ENCODE measurements around the gene ASB1.
A peak's percentile ranks its signal among the peaks of the same experiment; 100 is the strongest.

Gene ASB1

GRCh38 chr2:238473523-238473922 is 46.8 kb downstream of the ASB1 start:
- DNase-seq: no peak

DNA sequence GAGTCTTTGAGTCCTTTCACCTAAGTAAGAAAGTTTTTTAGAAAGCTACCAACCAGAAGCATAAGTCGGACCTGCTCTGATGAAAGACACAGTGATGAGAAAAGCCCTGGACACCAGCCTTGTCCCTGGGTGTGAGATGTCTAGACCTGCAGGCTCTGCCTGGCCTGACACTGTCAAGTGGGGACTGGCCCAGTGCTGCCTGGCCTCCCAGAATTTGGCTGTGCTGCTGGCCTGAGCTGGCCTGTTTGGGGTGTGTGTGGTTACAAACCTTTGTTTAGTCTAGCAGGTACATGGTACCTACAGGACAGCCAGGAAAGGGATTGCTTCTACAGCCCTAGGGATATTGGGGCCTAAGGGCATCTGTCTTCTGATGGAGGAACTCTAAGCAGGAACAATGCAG is 48.3 kb downstream of the ASB1 start:
- DNase-seq: no peak

GRCh38 chr2:238475566-238475965 is 48.8 kb downstream of the ASB1 start:
- DNase-seq: no peak

GRCh38 chr2:238476258-238476657 is 49.5 kb downstream of the ASB1 start:
- DNase-seq: no peak

DNA sequence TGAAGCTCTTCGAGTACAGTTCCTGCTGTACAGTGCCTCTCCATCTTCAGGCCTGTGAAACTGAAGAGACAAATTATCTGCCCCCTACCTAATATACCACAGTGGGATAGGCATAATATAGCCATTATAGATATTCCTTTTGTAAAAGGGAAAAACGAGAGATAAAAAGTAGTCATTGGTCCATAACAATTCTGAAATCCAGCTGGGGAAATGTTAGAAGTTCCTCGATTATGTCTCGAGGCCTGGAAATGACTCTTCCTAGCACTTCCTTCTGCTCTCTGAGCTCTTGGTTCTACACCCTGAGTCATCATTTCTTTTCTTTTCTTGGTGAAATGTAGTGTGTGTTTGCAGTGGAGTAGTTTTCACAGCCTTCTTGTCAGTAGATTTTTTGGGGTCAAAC is 51.5 kb downstream of the ASB1 start:
- no peak for DNase-seq

DNA sequence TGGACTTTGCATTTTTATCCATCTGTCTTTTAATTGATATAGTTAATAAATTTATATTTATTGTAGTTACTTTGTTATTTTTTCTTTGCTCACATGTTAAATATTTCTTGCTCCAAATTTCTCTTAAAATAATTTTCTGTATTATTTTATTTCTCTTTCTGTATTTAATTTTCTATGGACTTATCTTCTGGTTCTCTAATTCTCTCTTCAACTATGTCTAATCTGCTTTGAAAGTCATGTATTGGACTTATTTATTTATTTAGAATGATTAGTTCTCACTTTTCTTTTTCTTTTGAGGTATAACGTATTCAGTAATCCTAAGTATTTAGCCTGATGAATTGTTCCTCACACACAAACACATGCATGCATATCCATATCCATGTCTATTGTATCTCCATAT is 53.1 kb downstream of the ASB1 start:
- DNase-seq: no peak

GRCh38 chr2:238483021-238483420 is 56.3 kb downstream of the ASB1 start:
- DNase-seq: no peak

- DNase-seq: no peak
Measured at GRCh38 chr2:238483656-238484055, 56.9 kb downstream of the ASB1 start.

GRCh38 chr2:238484522-238485452 is 58.1 kb downstream of the ASB1 start:
- DNase-seq: no peak

GRCh38 chr2:238486123-238486848 is 59.6 kb downstream of the ASB1 start:
- DNase-seq: no peak

DNA sequence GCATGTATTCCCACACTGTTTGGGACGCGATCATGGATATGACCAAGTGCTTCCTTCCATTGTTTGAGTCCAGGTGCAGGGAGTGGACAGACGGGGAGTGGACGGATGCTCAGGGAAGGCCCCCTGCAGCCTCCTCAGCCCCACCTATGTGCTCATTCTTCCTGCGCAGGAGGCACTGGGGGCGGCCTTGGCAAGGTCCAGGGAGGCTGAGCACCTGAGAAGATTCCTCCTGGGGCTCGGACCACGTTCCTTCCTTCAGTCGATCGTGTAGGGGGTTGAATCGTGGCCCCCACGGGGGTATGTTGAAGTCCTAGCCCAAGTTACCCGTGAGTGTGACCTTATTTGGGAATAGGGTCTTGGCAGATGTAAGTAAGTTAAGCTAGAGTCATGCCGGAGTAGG is 60.4 kb downstream of the ASB1 start:
- DNase-seq: no peak

GRCh38 chr2:238487652-238488346 is 61.1 kb downstream of the ASB1 start:
- DNase-seq: no peak

DNA sequence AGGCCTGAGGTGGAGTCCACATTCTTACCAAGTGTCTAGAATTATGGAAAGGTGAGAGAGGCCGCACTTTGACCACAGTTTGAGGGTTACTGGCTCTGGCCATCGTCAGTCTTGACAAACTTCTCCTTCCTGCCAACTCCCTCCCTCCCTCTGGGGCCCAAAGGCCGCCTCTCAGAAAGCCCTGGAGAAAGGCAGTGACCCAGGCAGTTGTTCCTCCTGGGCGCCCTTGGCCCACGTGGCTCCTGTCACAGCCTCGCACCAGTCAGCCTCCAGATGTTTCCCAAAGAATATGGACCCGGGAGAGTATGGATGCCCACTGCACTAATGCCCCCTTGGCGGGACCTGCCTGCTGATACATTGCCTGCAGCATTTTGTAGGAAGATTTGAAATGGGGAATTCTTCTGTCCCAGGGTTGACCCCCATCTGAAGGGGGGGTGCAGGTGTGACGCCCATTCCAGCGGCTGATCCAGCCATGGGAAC is 61.7 kb downstream of the ASB1 start:
- DNase-seq: no peak

DNA sequence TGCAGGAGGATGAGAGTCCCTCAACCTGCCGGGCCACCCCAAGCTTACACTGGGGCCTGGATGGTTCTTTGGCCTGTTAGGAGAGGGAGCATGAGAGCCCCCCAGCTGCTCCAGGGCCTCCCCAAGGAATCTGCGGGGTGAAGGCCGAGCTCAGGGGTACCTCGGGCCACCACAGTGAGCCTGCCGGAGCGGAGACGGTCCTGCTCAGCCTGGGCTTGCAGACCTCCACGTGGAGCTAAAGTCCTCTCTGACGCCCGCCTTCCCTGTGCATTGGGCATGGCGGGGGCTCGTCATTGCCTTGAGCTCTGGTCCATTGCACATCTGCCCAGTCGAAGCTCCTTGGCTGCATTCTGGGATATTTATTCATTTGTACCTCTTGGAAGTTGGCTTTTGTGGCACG is 62.7 kb downstream of the ASB1 start:
- no peak for DNase-seq

- no peak for DNase-seq
Measured at GRCh38 chr2:238489896-238490295, 63.2 kb downstream of the ASB1 start.

- no peak for DNase-seq
Measured at GRCh38 chr2:238492840-238493239, 66.1 kb downstream of the ASB1 start.

GRCh38 chr2:238493411-238493810 is 66.7 kb downstream of the ASB1 start:
- DNase-seq: no peak

DNA sequence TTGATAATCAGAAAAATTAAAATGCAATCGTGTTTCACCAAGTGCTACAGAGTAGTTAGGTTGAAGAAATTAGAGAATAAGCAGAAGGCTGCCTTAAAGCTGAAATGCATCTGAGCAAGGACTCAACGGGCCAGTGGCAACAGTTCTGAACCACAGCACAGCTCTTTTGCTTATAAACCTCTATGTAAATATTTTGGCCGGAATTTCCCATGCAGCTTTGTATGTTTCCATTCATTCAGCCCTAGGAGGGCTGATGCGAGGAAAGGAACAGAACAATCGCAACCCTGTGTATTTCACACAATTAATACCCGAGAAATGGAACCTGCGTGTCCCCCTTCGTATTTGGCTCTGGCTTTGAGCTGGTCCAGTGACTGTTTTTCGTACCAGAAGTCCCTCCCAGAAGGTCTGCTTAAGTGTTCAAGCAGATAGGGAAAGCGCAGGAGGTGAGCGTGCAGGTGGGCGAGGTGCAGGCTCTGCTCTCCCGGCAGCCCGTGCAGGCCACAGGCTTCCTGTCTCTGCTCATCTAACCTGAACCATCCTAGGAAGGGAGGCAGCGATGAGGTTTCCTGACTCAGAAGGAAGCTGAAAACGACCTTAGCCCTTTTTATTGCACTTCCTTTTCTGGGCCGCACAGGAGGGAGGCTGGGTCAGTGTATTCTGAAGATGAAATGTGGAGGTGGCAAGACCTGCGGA is 67.3 kb downstream of the ASB1 start:
- DNase-seq: peak; percentile 5

DNA sequence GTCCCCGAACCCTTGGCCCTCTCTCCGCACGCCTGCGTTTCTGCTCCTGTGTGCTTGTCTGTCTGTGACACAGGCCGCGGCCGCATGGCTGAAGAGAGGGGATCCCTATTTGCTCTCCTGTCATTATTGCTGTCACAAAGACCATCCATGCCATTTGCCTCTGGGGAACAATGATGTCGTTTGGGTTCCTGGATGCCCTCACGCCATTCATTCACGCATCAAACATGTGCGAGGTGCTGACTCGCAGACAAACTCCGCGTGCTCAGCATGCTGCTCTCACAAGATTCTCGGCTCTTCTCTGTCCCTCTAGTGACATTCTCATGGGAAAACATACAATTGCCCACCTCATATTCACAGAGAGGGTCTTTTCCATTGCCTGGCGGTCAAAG is 67.8 kb downstream of the ASB1 start:
- no peak for DNase-seq

DNA sequence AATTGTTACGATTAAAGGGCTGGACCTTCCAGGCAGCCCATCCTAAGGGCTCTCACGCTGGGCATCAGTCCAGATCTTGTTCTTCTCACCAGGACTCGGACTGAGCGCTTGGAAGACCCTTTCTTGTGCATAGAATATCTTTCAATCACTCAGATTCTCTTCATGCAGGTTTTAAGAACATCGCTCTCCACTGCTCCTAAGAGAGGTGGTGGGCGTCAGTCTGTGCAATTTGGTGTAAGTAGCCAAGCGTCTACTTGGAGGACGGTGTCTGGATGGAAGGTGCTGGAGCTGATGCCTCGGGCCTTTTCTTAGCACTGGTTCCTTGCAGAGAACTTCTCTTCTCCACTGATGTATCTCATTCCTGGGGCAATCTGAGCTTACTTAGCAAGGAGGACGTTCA is 68.7 kb downstream of the ASB1 start:
- no peak for DNase-seq

- DNase-seq: no peak
Measured at GRCh38 chr2:238496756-238497609, 70.3 kb downstream of the ASB1 start.

GRCh38 chr2:238497610-238498005 is 70.9 kb downstream of the ASB1 start:
- DNase-seq: no peak

Data from CD4-positive, alpha-beta T cell treated with Interleukin-17A for 1 hour (primary cell).